Central memory CD8-positive, alpha-beta T cell (primary cell): ENCODE results near the gene GP2.

ENCODE experiments used
- ATAC-seq: fragments of 150-1000 bp; cut with Tn5 transposase; replicated peaks from 2 replicates; pipeline ENCODE4 v1.10.0; 2022; ENCODE audit warnings: mild to moderate bottlenecking, moderate FRiP score, moderate number of reproducible peaks; ENCODE audit not compliant: poor library complexity, severe bottlenecking; ENCODE audit errors: extremely low read depth
- DNase-seq, 2 donors: peaks; one replicate each; pipeline ENCODE4 v3.0.0; 2021; ENCODE audit warnings: low spot score in 2 of 2
- H3K27ac Mint-ChIP-seq: one replicate; pipeline ENCODE4 v1.8.0; 2022; ENCODE audit warnings: low read depth, mild to moderate bottlenecking, moderate library complexity, mixed read lengths
- H3K27me3 Mint-ChIP-seq: one replicate; pipeline ENCODE4 v1.8.0; 2022; ENCODE audit warnings: mixed read lengths
- H3K36me3 Mint-ChIP-seq: one replicate; pipeline ENCODE4 v1.8.0; 2022; ENCODE audit warnings: mild to moderate bottlenecking, moderate library complexity, mixed read lengths; ENCODE audit not compliant: insufficient read depth
- H3K4me1 Mint-ChIP-seq: one replicate; pipeline ENCODE4 v1.8.0; 2022; ENCODE audit warnings: mixed read lengths
- H3K4me3 Mint-ChIP-seq: one replicate; pipeline ENCODE4 v1.8.0; 2022; ENCODE audit warnings: mild to moderate bottlenecking, moderate library complexity, mixed read lengths
- H3K9me3 Mint-ChIP-seq: one replicate; pipeline ENCODE4 v1.8.0; 2022; ENCODE audit warnings: mixed read lengths

The GP2 gene

DNA sequence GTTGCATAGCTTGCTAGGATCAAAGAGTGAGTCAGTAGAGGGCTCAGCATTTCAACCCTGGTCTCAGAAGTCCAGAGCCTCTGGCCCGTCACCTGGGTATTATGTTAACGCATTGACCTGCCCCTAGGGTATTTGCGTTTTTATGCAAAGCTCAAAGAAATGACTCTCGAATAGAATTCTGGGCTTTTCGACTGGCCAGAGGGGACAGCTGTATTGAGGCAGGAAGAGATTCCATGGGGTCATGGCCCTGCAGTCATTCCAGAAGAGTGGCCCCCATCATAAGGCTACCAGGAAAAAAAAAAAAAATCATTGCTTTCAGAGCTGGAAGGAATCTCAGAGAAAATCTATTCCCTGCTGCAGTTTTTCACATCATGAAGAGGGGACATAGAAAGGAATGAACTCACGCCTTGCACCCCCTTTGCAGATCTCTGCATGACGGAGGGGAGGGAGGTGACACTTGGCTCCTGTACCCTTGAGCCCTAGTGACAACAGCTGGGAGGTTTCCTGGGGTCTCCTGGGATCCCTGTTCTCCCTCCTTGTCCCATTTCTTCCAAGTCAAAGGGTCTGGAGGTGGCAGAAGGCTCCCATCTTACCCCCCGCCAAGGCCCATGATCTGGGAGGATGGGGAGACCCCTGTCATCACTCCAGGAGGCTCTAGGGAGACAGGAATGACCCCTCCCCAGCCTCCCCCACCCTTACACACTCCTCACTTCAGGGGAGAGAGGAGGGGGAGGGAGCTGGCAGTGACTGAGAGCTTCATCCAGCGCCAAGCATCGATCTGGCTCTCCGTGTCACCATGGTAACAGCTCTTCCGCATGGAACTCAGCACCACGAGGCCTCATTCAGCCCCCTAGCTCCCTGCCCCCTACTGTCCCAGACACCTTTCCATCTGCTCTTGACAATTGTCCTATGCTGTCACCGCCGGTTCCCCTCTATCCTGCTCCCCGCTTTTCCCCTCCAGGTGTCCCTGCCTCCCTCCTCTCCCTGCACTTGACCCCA lies 35.8 kb downstream of the GP2 start:
- H3K36me3 Mint-ChIP-seq: peaks cover 2% of the 10 kb centered on the region
- DNase-seq (no peak), ATAC-seq (no peak)
- peaks cover 11% of the 10 kb centered on the region for H3K27me3 Mint-ChIP-seq
- no peaks in the 10 kb centered on the region for H3K4me1 Mint-ChIP-seq
- H3K4me3 Mint-ChIP-seq: no peak overlapping the region
- no peaks in the 10 kb centered on the region for H3K9me3 Mint-ChIP-seq
- H3K27ac Mint-ChIP-seq: no peak overlapping the region

- ATAC-seq: no peak
- H3K9me3 Mint-ChIP-seq: peaks cover 2% of the 10 kb centered on the region
- no peaks in the 10 kb centered on the region for H3K4me1 Mint-ChIP-seq
- no peak overlapping the region for H3K27ac Mint-ChIP-seq
- H3K36me3 Mint-ChIP-seq: peaks cover 2% of the 10 kb centered on the region
- peaks cover 11% of the 10 kb centered on the region for H3K27me3 Mint-ChIP-seq
- no peak overlapping the region for H3K4me3 Mint-ChIP-seq
- DNase-seq: no peak
Measured at GRCh38 chr16:20289571-20289970, 37.7 kb downstream of the GP2 start.

DNA sequence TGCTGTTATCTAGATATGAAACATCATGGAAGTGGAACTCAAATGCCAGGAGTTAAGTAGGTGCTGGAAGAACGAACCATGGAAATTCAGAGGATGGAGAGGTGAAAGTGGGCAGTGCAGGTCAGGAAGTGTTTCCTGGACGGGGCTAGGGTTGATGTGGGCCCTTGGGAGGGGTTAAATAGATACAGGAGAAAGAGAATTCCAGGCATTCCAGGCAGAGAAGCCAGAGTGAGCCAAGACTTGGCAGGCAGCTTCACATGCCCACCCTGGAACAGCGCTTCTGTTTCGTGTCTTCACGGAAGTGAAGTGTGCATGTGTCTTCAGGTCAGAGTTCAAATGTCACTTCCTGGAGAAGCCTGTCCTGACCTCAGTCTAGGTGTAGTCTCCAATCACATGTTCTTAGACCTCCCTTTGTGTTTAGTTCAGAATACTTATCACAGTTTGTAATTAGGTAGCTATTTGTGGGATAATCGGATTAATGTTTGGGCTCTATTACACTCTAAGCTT lies 41.3 kb downstream of the GP2 start:
- peaks cover 2% of the 10 kb centered on the region for H3K36me3 Mint-ChIP-seq
- no peak overlapping the region for H3K27ac Mint-ChIP-seq
- no peaks in the 10 kb centered on the region for H3K4me1 Mint-ChIP-seq
- peaks cover 9% of the 10 kb centered on the region for H3K27me3 Mint-ChIP-seq
- H3K9me3 Mint-ChIP-seq: peaks cover 9% of the 10 kb centered on the region
- ATAC-seq (no peak), DNase-seq (no peak)
- H3K4me3 Mint-ChIP-seq: no peak overlapping the region

GRCh38 chr16:20280259-20280658 lies 47.1 kb downstream of the GP2 start:
- DNase-seq (no peak), ATAC-seq (no peak)
- Mint-ChIP-seq H3K36me3 (no peaks in the 10 kb centered on the region), H3K4me1 (no peaks in the 10 kb centered on the region), H3K9me3 (peaks cover 17% of the 10 kb centered on the region), H3K4me3 (no peak overlapping the region), H3K27ac (no peak overlapping the region), H3K27me3 (peaks cover 25% of the 10 kb centered on the region)

DNA sequence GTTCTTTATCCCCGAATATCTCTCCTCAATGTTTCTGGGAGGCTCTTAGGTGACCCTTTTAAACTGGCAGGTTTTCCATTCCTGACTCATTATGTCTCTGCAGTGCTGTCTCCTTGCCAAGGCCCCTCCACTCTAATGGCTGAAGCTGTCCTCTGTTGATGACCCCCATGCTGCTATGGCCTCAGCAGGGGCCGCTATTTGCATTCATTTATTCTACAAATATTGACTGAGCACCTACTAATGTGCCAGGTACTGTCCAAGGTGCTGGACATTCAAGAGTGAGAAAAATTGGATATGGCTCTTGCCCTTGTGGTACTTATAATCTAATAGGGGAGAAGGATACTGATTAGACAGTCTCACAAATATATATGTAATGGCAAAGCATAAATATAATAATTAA lies 55.4 kb downstream of the GP2 start:
- H3K9me3 Mint-ChIP-seq: no peaks in the 10 kb centered on the region
- DNase-seq (no peak), ATAC-seq (no peak)
- no peaks in the 10 kb centered on the region for H3K36me3 Mint-ChIP-seq
- H3K4me1 Mint-ChIP-seq: no peaks in the 10 kb centered on the region
- H3K27ac Mint-ChIP-seq: no peak overlapping the region
- no peak overlapping the region for H3K4me3 Mint-ChIP-seq
- peaks cover 12% of the 10 kb centered on the region for H3K27me3 Mint-ChIP-seq

DNA sequence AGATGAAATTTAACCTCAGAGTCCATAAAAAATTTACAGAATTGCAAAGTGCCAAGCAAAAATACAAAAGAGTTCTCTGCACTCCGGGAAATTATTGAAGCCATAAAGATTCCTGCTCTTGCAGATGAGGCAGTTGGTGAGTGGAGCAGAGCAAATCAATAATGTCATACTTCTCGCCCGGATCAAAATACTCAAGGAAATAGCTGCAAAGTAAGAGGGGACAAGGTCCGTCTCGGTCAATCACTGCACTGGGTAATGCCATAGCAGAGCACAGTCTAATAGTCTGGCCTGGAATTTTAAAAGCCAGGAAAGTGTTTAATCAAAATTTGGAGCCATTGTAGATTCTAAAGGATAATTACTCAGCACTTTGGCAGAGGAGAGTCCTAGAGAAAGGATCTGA lies 58.9 kb downstream of the GP2 start:
- Mint-ChIP-seq H3K27ac (no peak overlapping the region), H3K4me1 (no peaks in the 10 kb centered on the region), H3K36me3 (no peaks in the 10 kb centered on the region), H3K4me3 (no peak overlapping the region), H3K9me3 (no peaks in the 10 kb centered on the region), H3K27me3 (peaks cover 4% of the 10 kb centered on the region)
- no peak for ATAC-seq
- no peak for DNase-seq

GRCh38 chr16:20265019-20265418 lies 62.3 kb downstream of the GP2 start:
- no peaks in the 10 kb centered on the region for H3K4me1 Mint-ChIP-seq
- DNase-seq: no peak
- no peaks in the 10 kb centered on the region for H3K9me3 Mint-ChIP-seq
- no peak for ATAC-seq
- no peak overlapping the region for H3K4me3 Mint-ChIP-seq
- H3K27ac Mint-ChIP-seq: no peak overlapping the region
- no peaks in the 10 kb centered on the region for H3K36me3 Mint-ChIP-seq
- H3K27me3 Mint-ChIP-seq: peaks cover 19% of the 10 kb centered on the region

- ATAC-seq (no peak), DNase-seq (no peak)
- Mint-ChIP-seq H3K36me3 (no peaks in the 10 kb centered on the region), H3K27me3 (peaks cover 26% of the 10 kb centered on the region), H3K9me3 (peaks cover 9% of the 10 kb centered on the region), H3K4me3 (no peak overlapping the region), H3K27ac (no peak overlapping the region), H3K4me1 (no peaks in the 10 kb centered on the region)
Measured at GRCh38 chr16:20263138-20263855, 64.0 kb downstream of the GP2 start.

GRCh38 chr16:20262248-20262647 lies 65.1 kb downstream of the GP2 start:
- ATAC-seq (no peak), DNase-seq (no peak)
- H3K4me1 Mint-ChIP-seq: no peaks in the 10 kb centered on the region
- no peak overlapping the region for H3K27ac Mint-ChIP-seq
- H3K27me3 Mint-ChIP-seq: peaks cover 26% of the 10 kb centered on the region
- no peaks in the 10 kb centered on the region for H3K36me3 Mint-ChIP-seq
- no peak overlapping the region for H3K4me3 Mint-ChIP-seq
- H3K9me3 Mint-ChIP-seq: peaks cover 9% of the 10 kb centered on the region

GRCh38 chr16:20260215-20261009 lies 66.9 kb downstream of the GP2 start:
- no peak overlapping the region for H3K27ac Mint-ChIP-seq
- ATAC-seq (no peak), DNase-seq (no peak)
- peaks cover 26% of the 10 kb centered on the region for H3K27me3 Mint-ChIP-seq
- H3K4me3 Mint-ChIP-seq: no peak overlapping the region
- H3K4me1 Mint-ChIP-seq: no peaks in the 10 kb centered on the region
- H3K36me3 Mint-ChIP-seq: no peaks in the 10 kb centered on the region
- H3K9me3 Mint-ChIP-seq: peaks cover 9% of the 10 kb centered on the region
